GM19438 (cell line): ENCODE results near the gene CR1.
"Not testable (repeated sequence)": the region's sequence is repeated elsewhere in the genome, so short reads cannot be mapped to it uniquely, and the experiment has no call there.

ENCODE experiments used
- ATAC-seq: cut with Tn5 transposase; IDR thresholded peaks from one replicate; pipeline ENCODE4 v1.9.1; 2021; ENCODE audit warnings: low read depth; ENCODE audit not compliant: unreplicated experiment

Gene CR1

GRCh38 chr1:207638487-207639145, 142.7 kb downstream of the CR1 start:
- ATAC-seq, result not testable (repeated sequence)

GRCh38 chr1:207639362-207639761, 143.4 kb downstream of the CR1 start:
- not testable (repeated sequence) for ATAC-seq

GRCh38 chr1:207644166-207644851, 148.4 kb downstream of the CR1 start:
- ATAC-seq, result no peak

- peak; percentile 82 for ATAC-seq
Observed at GRCh38 chr1:207644852-207645634, 149.1 kb downstream of the CR1 start, which contains the start of gene CR1L. CR1L (plus strand) TSS chr1:207645133; CDS start chr1:207645234, 101 bp downstream.

GRCh38 chr1:207645635-207646081, 149.7 kb downstream of the CR1 start:
- no peak for ATAC-seq

- no peak for ATAC-seq
Observed at GRCh38 chr1:207646171-207646570, 150.2 kb downstream of the CR1 start.

GRCh38 chr1:207646944-207647579, 151.1 kb downstream of the CR1 start:
- ATAC-seq, result no peak

- no peak for ATAC-seq
Observed at GRCh38 chr1:207647671-207648333, 151.8 kb downstream of the CR1 start.

GRCh38 chr1:207648334-207649209, 152.6 kb downstream of the CR1 start:
- no peak for ATAC-seq

- ATAC-seq, result no peak
Observed at GRCh38 chr1:207649210-207649753, 153.3 kb downstream of the CR1 start.

- no peak for ATAC-seq
Observed at GRCh38 chr1:207649865-207650580, 154.1 kb downstream of the CR1 start.

- no peak for ATAC-seq
Observed at GRCh38 chr1:207651583-207651982, 155.6 kb downstream of the CR1 start.

- ATAC-seq, result no peak
Observed at GRCh38 chr1:207654320-207654719, 158.4 kb downstream of the CR1 start.

GRCh38 chr1:207658408-207658807, 162.5 kb downstream of the CR1 start:
- no peak for ATAC-seq

- ATAC-seq, result no peak
Observed at GRCh38 chr1:207658904-207659485, 163.0 kb downstream of the CR1 start.

GRCh38 chr1:207659545-207660153, 163.7 kb downstream of the CR1 start:
- no peak for ATAC-seq

- not testable (repeated sequence) for ATAC-seq
Observed at GRCh38 chr1:207661420-207661819, 165.5 kb downstream of the CR1 start.

- ATAC-seq, result no peak
Observed at GRCh38 chr1:207666342-207666741, 170.4 kb downstream of the CR1 start.
